Right renal cortex interstitium (tissue), 3 donors: ENCODE data around the gene B9D2. TPM values are rescaled to one million over a fixed set of nuclear protein-coding genes. Genes with fewer than 3 reads are reported as not detected.
"Not testable (repeated sequence)": the region's sequence is repeated elsewhere in the genome, so short reads cannot be mapped to it uniquely, and the experiment has no call there.

ENCODE experiments used
- DNase-seq, 3 donors: peaks; one replicate each; pipeline ENCODE4 v3.0.0-alpha.2; 2013; ENCODE audit warnings: low read depth in 3 of 3, low spot score in 2 of 3
- polyA plus RNA-seq, 3 donors: library from polyadenylated mRNA; unstranded; fragments of 120-200 nt; gene quantifications; one replicate each; pipeline ENCODE4 v1.2.1, GENCODE V29; 2013; ENCODE audit not compliant: insufficient read length in 3 of 3

The B9D2 gene
- polyA plus RNA-seq, result 1 to 10 TPM; 5.5 to 7.9 (median 6.1) TPM

- peak; percentile 97 to 98 (median 98) for DNase-seq
Observed at GRCh38 chr19:41363753-41364523, at the start of gene B9D2. Gene B9D2 (minus strand): TSS chr19:41364149. CDS start chr19:41363519, 630 bp downstream.

DNA sequence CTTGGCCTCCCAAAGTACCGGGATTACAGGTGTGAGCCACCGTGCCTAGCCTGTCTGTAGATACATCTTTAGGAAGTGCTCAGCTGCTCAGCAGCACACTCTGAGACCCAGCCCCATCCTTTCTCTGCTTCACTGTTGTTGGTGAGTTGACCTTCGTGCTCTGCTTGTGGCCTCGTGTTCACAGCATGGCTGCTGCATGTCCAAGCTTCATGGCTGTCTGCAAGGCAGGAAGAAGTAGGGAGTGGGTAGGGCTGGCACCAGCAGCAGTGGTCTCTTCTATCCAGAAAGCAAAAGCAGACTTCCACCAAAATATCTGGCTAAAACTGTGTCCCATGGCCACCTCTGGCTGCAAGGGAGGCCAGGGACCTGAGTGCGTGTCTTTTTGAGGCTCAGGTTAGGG lies 49.0 kb upstream of the B9D2 start:
- DNase-seq, result no peak

DNA sequence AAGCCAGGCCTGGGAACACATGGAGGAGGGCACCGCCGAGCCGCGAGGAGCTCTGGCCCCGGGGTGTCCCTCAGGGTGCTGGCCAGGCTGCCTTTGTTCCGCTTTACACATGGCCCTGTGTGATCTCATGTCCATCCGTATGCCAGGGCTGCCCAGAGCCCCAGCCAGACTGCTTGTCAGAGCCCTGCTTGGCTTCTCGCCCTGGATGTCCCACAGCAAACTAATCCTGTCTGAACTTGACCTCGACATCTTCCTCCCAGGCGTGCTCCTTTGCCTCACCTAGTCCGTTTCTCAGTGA lies 48.0 kb upstream of the B9D2 start:
- DNase-seq, result no peak

DNA sequence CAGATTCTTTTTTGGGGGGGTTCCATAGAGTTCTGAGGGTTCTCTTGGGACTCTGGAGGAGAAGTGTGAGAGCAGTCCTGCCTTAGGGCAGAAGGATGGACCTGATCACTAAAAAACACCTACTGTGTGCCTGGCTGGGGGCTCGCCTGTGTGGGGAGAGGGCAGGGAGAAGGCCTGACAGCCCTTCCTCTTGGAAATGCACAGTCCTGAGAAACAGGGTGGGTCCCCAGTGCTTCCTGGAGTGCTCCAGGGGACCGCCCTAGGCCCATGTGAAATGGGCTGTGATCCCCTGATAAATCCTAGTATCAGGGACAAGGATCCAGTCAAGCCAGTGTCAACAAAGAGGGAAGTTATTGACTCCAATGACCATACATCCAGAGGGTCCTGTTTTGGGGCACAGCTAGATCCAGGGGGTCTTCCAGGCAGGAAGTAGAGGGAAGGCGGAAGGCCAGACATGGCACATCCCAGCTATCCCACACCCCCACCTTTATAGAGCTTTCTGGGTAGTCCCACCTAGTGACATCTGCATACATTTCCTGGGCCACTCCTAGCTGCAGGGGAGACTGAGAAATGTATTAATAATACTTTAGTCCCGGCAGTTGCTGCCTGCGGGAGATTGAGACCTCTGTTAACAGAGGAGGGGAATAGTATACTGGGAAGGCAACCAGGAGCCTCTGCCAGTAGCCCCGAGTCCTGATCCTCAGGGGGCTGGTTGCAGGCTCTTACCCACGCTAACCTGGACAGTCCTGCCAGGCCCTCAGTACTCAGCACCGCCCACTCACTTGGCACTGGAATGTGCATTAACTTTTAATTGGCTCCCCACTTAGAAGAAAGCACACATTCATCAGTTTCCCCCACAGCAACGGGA lies 47.4 kb upstream of the B9D2 start:
- no peak for DNase-seq

- no peak for DNase-seq
Observed at GRCh38 chr19:41410336-41411054, 46.5 kb upstream of the B9D2 start.

- DNase-seq, result no peak
Observed at GRCh38 chr19:41409288-41409687, 45.3 kb upstream of the B9D2 start.

DNA sequence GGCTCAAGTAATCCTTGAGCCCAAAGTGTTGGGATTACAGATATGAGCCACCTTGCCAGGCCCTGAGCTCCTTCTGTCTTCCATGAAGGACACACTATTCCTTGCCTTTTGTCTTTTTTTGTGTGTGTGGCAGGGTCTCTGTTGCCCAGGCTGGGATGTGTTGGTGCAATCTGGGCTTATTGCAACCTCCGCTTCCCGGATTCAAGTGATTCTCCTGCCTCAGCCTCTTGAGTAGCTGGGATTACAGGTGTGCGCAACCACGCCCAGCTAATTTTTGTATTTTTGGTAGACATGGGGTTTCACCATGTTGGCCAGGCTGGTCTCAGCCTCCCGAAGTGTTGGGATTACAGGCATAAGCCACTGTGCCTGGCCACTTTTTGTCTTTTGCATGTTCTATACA lies 44.9 kb upstream of the B9D2 start:
- not testable (repeated sequence) for DNase-seq

- no peak for DNase-seq
Observed at GRCh38 chr19:41408256-41408655, 44.3 kb upstream of the B9D2 start.

DNA sequence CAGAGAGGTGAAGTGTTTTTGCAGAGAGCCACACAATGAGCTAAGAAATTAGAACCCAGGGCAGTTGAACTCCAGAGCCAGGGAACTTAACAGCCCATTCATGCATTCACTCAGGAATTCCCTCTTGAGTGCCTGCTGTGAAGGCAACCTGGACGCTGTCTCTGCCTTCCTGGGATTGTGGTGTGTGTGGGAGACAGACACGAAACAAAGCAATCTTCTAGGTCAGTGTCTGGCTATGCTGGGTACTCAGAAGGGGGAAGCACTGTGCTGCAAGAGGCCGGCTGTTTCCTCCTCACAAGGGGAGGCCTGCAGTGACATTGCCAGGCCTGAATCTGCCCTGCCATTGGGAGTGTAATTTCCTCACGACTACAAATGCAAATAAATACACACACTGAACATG lies 43.3 kb upstream of the B9D2 start:
- no peak for DNase-seq

DNA sequence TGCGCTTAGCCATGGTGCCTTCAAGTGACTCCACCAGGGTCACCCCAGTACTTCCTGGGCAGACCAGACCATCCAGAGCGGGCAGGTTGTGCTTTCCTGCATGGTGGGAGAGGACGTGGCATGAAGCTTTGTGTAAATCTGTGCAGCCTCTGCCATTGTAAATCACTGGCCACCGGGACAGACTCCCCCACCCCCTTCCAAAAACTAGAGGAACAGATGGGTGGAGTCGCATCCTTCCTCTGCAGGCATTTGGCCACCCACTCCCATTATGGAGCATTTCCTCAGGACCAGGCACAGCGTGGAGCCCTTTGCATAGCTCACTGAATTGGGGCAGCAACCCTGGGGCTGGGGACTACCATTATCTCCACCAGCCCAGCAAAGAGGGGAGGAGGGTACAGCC lies 41.8 kb upstream of the B9D2 start:
- no peak for DNase-seq

DNA sequence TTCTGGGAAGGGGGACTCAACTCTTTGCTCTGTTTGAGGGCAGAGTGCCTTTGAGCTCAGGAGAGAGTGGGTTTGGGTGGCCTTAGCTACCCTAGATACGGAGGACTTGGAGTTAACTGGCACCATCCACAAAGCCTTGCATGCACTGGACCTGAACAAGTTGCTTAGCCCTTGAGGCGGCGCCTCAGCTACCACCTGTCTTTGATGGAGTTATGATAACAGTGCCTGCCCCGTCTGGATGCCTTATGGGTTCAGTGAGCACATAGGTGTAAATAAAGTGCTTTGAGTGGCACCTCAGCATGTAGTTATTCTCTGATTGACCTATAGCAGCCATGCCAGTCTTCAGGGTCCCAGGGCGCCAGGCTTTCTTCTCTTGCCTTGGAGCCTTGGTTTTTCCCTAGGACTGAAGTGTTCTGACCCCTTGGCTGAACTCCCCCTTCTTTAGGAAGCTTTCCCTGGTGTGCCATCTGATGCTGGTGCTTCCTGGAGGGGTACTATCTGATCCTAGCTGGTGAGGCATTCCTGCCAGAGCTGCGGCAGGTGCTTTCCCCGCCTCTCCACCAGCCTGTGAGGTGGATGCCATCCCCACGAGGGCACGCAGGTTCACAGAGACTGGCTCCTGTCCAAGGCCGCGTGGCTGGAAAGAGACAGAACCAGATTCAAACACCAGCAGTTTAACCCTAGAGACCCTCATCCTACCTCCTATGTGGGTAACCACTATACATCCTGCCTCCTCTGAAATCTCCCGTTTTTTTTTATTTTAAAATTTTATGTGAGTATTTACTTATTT lies 39.4 kb upstream of the B9D2 start:
- no peak for DNase-seq

DNA sequence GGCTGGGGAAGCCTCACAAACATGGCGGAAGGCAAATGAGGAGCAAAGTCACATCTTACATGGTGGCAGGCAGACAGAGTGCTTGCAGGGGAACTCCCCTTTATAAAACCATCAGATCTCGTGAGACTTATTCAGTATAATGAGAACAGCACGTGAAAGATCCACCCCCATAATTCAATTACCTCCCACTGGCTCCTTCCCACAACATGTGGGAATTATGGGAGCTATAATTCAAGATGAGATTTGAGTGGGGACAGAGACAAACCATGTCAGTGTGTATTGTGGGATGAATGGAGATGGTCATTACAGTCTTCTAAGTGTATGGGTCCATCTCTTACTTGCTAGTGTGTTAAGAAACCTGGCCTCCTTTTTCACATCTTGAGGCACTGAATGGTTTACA lies 38.1 kb upstream of the B9D2 start:
- no peak for DNase-seq

DNA sequence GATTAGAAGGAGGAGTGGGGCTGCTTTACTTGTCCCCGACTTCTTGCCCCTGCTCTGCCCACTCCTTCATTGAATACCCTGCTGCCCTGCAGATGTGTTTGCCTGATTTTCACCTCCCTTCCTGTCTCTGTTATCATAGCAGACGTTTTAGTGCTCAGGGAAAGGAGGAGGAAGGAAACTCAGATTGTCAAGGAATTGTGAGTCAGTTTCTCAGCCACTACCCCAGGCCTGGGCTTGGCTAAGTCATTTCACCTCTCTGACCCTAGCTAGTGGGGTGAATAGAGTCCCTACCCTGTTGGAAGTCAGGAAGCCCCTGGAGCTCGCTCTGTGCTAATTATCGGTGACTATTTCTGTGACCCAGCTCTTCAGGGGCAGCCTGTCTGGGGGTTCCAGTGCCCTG lies 37.5 kb upstream of the B9D2 start:
- no peak for DNase-seq

GRCh38 chr19:41399525-41399924 lies 35.6 kb upstream of the B9D2 start:
- no peak for DNase-seq

DNA sequence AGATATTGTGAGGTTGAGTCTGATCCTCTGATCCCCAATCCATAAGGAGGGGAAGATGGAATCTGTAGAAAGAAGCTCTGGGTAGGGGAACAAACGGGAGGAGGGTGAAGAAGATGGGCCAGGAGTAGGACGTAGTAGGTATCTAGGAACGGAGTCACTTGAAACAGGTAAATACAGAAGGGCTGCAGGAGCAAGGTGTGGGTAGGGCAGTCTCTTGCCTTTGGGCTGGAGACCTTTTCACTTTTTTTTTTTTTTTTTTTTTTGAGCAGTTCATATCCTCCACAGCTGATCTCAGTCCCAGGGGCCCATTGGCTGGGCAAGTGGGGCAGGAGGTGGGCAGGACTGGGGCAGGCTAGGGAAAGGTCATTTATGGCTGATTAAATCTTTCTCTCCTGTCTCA lies 35.1 kb upstream of the B9D2 start:
- no peak for DNase-seq

- DNase-seq, result no peak
Observed at GRCh38 chr19:41398598-41398997, 34.6 kb upstream of the B9D2 start.

DNA sequence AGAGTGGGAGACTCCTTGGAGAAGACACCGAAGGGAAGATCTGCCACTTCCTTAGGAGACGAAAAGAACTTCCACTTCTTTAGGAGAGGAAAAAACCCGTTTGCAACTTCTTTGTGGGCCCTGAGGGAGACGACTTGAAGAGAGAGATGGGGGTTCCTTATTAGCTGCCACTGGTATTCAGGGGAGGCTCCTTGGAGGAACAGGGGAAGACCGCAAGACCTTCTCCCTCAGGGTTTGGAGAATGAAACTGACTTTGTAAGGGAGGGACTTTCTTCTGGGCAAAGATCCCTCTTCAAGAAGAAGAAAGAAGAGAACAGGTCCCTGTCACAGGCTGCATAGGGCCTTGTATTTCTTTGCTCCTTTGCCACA lies 34.1 kb upstream of the B9D2 start:
- no peak for DNase-seq

- peak; percentile 99 to 100 (median 100) for DNase-seq
Observed at GRCh38 chr19:41397086-41398049, 33.4 kb upstream of the B9D2 start, which contains the start of the genes BCKDHA and EXOSC5. Gene BCKDHA (plus strand): TSS chr19:41397818. CDS start chr19:41397828, 10 bp downstream. Gene EXOSC5 (minus strand): TSS chr19:41397359. CDS start chr19:41397328, 31 bp downstream.

DNA sequence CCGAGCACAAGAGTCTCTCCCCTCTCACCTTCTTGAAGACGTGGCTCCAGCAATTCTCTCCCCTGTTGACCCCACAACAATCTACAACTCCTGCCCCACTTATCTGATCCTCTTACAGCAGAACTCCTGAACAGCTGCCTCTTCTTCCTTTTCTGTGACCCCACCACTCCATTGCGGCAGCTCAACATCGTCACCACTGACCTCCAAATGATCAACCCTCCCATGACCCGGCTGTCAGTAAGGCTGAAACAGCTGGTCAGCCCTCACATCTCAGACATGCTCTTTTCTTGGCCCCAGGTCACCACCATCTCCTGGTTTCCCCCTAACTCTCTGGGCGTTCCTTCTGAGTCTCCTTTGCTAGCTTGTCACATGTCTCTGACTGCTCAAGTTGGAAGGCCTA lies 31.4 kb upstream of the B9D2 start:
- no peak for DNase-seq
